GM19438 (cell line): ENCODE results near the gene MAS1L.
"Not testable (repeated sequence)": the region's sequence is repeated elsewhere in the genome, so short reads cannot be mapped to it uniquely, and the experiment has no call there.

Experiments
- ATAC-seq: cut with Tn5 transposase; IDR thresholded peaks from one replicate; pipeline ENCODE4 v1.9.1; 2021; ENCODE audit warnings: low read depth; ENCODE audit not compliant: unreplicated experiment

Gene MAS1L

DNA sequence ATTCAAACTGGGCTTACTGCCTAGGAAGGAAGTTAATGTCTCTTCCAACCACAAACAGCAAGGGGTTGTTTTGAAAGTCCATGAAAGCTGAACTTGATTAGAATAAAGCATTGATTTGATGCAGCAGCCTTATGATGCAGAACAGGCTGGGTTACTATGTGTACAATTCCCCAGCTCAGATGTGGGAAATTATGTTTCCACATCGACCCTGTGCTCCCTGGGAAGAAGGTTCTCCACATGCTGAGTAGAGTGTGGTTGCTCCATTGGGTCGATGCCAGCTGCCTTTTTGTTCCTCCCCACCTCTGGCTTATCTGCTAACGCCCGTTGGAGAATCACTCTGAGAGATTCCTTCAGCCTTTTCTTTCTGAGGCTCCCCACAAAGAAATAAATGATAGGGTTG is 1.2 kb downstream of the MAS1L start:
- no peak for ATAC-seq

- ATAC-seq: no peak
Measured at GRCh38 chr6:29483735-29484134, 4.0 kb downstream of the MAS1L start.

- no peak for ATAC-seq
Measured at GRCh38 chr6:29483186-29483585, 4.6 kb downstream of the MAS1L start.

- no peak for ATAC-seq
Measured at GRCh38 chr6:29479560-29479959, 8.2 kb downstream of the MAS1L start.

DNA sequence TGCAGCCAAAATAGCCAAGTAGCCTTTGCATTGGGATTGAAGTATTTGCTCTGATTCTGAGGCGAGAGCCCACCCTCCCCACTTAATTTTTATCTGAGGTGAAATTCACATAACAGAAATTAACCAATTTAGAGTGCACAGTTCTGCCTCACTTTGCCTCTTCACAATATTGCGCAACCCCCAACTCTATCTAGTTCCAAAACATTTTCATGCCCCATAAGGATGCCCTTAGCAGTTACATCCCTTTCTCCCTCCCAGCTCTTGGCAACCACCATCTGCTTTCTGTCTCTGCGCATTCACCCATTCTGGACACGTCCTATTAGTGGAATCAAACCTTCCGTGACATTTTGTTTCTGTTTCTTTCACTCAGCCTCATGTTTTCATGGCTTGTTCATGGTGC is 9.0 kb downstream of the MAS1L start:
- ATAC-seq: no peak

GRCh38 chr6:29477923-29478450 is 9.8 kb downstream of the MAS1L start:
- no peak for ATAC-seq

GRCh38 chr6:29474996-29475395 is 12.8 kb downstream of the MAS1L start:
- ATAC-seq: no peak

GRCh38 chr6:29466241-29466640 is 21.5 kb downstream of the MAS1L start:
- ATAC-seq: no peak

GRCh38 chr6:29465801-29466200 is 22.0 kb downstream of the MAS1L start:
- no peak for ATAC-seq

- ATAC-seq: no peak
Measured at GRCh38 chr6:29465279-29465678, 22.5 kb downstream of the MAS1L start.

DNA sequence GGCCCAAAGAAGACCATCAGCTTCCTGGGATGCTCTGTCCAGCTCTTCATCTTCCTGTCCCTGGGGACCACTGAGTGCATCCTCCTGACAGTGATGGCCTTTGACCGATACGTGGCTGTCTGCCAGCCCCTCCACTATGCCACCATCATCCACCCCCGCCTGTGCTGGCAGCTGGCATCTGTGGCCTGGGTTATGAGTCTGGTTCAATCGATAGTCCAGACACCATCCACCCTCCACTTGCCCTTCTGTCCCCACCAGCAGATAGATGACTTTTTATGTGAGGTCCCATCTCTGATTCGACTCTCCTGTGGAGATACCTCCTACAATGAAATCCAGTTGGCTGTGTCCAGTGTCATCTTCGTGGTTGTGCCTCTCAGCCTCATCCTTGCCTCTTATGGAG is 25.7 kb downstream of the MAS1L start:
- no peak for ATAC-seq

DNA sequence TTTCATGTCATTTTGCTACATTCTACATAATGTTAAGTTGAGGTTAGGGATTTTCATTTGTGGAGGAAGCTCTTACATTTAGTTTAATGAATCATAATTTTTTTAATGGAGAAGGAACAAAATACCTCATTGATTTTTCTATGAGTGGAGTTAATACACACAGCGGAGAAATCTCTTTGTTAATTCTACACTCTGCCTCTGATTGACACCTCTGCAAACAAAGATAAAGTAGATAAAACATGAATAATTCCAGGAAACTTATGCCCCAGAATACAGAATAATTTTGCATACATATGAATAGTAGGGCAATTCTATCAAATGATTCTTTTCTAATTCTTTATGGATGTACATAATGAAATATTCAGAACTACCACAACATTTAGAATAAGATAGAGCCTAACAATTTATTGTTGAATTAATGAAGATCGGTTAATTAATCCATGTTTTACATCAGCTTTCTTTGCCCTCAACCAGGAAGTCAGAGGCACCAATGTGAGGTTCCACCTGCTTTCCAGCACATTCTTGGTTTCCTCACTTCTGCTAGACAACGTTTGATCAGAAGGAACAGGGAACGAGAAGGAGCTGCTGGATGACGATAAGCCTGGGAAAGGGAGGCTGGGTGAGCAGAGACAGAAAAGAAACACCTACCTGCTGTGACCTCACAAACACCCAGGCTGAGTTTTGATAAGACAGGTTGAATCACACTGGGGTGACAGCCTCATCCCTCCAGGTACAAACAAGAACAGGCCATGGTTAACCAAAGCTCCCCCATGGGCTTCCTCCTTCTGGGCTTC is 26.5 kb downstream of the MAS1L start:
- ATAC-seq: no peak

DNA sequence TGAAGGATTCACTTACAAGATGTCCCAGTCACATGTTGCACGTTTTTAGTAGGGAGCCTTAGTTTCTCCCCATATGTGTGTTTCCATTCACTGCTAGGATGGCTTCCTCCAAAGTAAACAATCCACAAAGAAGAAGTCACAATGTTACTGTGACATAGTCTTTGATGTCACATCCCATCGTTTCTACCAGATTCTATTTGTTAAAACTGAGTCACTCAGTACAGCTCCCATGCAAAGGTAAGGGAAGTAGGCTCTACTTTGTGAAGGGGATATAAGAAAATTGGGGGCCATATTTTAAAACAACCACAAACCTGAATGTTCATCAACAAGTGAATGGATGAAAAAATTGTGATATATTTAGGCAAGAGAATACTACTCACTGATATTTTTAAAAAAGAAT is 30.8 kb downstream of the MAS1L start, which contains the start of the genes OR11A1 and OR2H1:
OR11A1 (minus strand) TSS at position 101 of the 400 bp plus-strand sequence. CDS start 29,430 bp downstream, outside the sequence.
OR2H1 (plus strand) TSS at position 185 of the 400 bp plus-strand sequence. CDS start 4,615 bp downstream, outside the sequence.
- ATAC-seq: no peak

GRCh38 chr6:29451471-29452193 is 36.1 kb downstream of the MAS1L start:
- ATAC-seq: no peak

- no peak for ATAC-seq
Measured at GRCh38 chr6:29447670-29448069, 40.1 kb downstream of the MAS1L start.

DNA sequence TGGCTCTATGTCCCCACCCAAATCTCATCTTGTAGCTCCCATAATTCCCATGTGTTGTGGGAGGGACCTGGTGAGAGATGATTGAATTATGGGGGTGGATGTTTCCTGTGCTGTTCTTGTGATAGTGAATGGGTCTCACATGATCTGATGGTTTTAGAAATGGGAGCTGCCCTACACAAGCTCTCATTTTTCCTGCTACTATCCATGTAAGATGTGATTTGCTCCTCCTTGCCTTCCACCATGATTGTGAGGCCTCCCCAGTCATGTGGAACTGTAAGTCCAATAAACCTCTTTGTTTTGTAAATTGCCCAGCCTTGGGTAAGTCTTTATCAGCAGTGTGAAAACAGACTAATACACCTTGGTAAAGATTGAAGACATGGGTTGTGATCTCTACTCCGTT is 43.7 kb downstream of the MAS1L start:
- ATAC-seq: not testable (repeated sequence)

- ATAC-seq: no peak
Measured at GRCh38 chr6:29442719-29443118, 45.0 kb downstream of the MAS1L start.

DNA sequence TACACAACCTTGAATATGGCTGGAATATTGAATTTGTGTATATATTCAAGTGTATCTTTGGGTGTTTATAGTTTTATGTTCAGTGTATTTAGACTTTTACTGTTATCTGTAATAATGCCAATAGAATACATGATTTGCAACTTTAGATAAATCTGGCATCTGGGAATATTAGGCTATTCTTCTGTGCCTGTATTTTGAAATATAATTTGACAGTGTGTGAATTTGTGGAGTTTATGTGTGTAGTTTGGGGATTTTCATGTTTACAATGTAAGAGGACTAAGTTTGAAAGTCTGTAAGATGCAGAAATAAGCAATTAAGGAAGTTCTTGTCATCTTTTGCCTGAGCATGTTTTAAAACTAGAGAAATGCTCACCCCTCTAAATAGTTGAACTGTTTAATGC is 48.8 kb downstream of the MAS1L start, which contains the start of gene OR10C1:
OR10C1 (plus strand) TSS at position 301 of the 400 bp plus-strand sequence. CDS start 710 bp downstream, outside the sequence.
- ATAC-seq: no peak

GRCh38 chr6:29436730-29437129 is 51.0 kb downstream of the MAS1L start:
- not testable (repeated sequence) for ATAC-seq
